ENCODE data around the gene OGFR. TPM values are rescaled to one million over a fixed set of nuclear protein-coding genes. Genes with fewer than 3 reads are reported as not detected.

Gene OGFR, protein sequence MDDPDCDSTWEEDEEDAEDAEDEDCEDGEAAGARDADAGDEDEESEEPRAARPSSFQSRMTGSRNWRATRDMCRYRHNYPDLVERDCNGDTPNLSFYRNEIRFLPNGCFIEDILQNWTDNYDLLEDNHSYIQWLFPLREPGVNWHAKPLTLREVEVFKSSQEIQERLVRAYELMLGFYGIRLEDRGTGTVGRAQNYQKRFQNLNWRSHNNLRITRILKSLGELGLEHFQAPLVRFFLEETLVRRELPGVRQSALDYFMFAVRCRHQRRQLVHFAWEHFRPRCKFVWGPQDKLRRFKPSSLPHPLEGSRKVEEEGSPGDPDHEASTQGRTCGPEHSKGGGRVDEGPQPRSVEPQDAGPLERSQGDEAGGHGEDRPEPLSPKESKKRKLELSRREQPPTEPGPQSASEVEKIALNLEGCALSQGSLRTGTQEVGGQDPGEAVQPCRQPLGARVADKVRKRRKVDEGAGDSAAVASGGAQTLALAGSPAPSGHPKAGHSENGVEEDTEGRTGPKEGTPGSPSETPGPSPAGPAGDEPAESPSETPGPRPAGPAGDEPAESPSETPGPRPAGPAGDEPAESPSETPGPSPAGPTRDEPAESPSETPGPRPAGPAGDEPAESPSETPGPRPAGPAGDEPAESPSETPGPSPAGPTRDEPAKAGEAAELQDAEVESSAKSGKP
- 31.1 TPM for total RNA-seq

GRCh38 chr20:62804627-62805154 lies at the start of gene OGFR:
OGFR (plus strand) TSS chr20:62804835; CDS start chr20:62804860, 25 bp downstream.

GRCh38 chr20:62816884-62817873 lies 12.5 kb downstream of the OGFR start, which contains the start of gene COL9A3:
COL9A3 (plus strand) TSS chr20:62817050; CDS start chr20:62817065, 15 bp downstream.

DNA sequence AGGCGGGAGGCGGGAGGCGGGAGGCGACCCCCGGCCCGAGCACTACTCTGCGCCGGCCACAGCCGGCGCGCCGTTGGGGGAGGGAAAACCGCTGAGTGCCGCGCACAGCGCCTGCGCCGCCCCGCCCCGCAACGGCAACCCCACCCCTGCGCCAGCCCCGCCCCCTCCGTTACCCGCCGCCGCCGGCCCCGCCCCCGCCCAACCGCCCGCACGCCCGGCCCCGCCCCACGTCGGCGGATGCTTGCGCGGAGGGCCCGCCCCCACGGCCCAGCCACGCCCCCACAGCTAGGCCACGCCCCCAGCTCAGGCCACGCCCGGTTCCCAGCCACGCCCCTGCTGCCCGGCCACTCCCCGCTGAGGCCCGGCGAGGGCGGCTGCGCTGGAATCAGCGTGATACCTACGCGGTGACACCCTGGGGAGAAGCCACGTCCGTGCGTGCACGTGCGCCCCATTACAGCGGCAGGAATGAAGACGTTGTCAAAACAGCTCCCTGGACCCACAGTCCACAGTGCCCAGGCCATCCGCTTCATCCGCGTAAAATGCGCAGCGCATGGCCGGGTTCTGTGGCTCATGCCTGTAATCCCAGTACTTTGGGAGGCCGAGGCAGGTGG lies 57.2 kb downstream of the OGFR start, which contains the start of gene TCFL5:
TSS of gene TCFL5 (minus strand) at position 97 of the 611 bp plus-strand sequence. CDS start 152 bp downstream, outside the sequence.

Small RNA genes lying within 50 kb of the gene (small RNA-seq; reads per million reads assigned to genes)
- gene DPH3P1 (ENCODE audit: low replicate concordance): not detected

Other genes with a start within 250 kb of the OGFR start
- 7.5 TPM for gene SLCO4A1, start 162.3 kb upstream of the OGFR start, total RNA-seq
- gene NTSR1, start 96.0 kb upstream of the OGFR start, total RNA-seq: 0.58 TPM
- 13.4 TPM for gene MRGBP, start 8.4 kb upstream of the OGFR start, total RNA-seq
- 28.3 TPM for gene COL9A3, start 12.2 kb downstream of the OGFR start, total RNA-seq
- gene TCFL5, start 57.0 kb downstream of the OGFR start, total RNA-seq: 8.3 TPM
- gene DIDO1, start 121.7 kb downstream of the OGFR start, total RNA-seq: 55.5 TPM
- 43.1 TPM for gene GID8, start 133.3 kb downstream of the OGFR start, total RNA-seq
- 1.3 TPM for gene SLC17A9, start 147.9 kb downstream of the OGFR start, total RNA-seq
- not detected for gene BHLHE23, start 202.1 kb downstream of the OGFR start, total RNA-seq